ENCODE measurements around the gene MAGED1.
"Not testable (repeated sequence)": the region's sequence is repeated elsewhere in the genome, so short reads cannot be mapped to it uniquely, and the experiment has no call there.

MAGED1 gene

GRCh38 chrX:51899741-51900140 is 6.3 kb downstream of the MAGED1 start:
- H3K4me3 ChIP-seq, result no peak overlapping the region
- H3K4me1 ChIP-seq, result peaks cover 0 to 8% (median 5%) of the 10 kb centered on the region in 4 donors
- H3K27me3 ChIP-seq, result no peaks in the 10 kb centered on the region
- no peak for TF ChIP-seq CTCF (IDR thresholded peaks at IDR 0.05)
- H3K36me3 ChIP-seq, result peaks cover 21 to 74% (median 23%) of the 10 kb centered on the region in 3 donors
- H3K9me3 ChIP-seq, result no peaks in the 10 kb centered on the region
- intact Hi-C loops (cut with DNase I; ENCODE audit: low total_unique reads), result no loop called here
- DNase-seq, result no peak
- H3K27ac ChIP-seq, result no peak overlapping the region

- H3K27me3 ChIP-seq, result no peaks in the 10 kb centered on the region
- no peak overlapping the region for H3K27ac ChIP-seq
- H3K4me1 ChIP-seq, result no peaks in the 10 kb centered on the region
- no peak overlapping the region for H3K4me3 ChIP-seq
- no peaks in the 10 kb centered on the region for H3K9me3 ChIP-seq
- TF ChIP-seq CTCF (IDR thresholded peaks at IDR 0.05), result no peak
- peaks cover 16 to 60% (median 23%) of the 10 kb centered on the region in 3 donors for H3K36me3 ChIP-seq
- no peak for DNase-seq
- intact Hi-C loops (cut with DNase I; ENCODE audit: low total_unique reads), result no loop called here
Measured at GRCh38 chrX:51902510-51903050, 9.2 kb downstream of the MAGED1 start.

GRCh38 chrX:51905152-51905551 is 11.7 kb downstream of the MAGED1 start:
- H3K27me3 ChIP-seq; intact Hi-C loops (cut with DNase I; ENCODE audit: low total_unique reads); DNase-seq; H3K4me1 ChIP-seq; H3K27ac ChIP-seq; H3K4me3 ChIP-seq; H3K9me3 ChIP-seq: not testable (repeated sequence)
- H3K36me3 ChIP-seq, result peaks cover 9 to 35% (median 13%) of the 10 kb centered on the region in 3 donors

- no peak overlapping the region for H3K27ac ChIP-seq
- no peak for DNase-seq
- peaks cover 8 to 29% (median 11%) of the 10 kb centered on the region in 3 donors for H3K36me3 ChIP-seq
- no peak for TF ChIP-seq CTCF (IDR thresholded peaks at IDR 0.05)
- no peaks in the 10 kb centered on the region for H3K9me3 ChIP-seq
- H3K27me3 ChIP-seq, result no peaks in the 10 kb centered on the region
- intact Hi-C loops (cut with DNase I; ENCODE audit: low total_unique reads), result no loop called here
- no peaks in the 10 kb centered on the region for H3K4me1 ChIP-seq
- no peak overlapping the region for H3K4me3 ChIP-seq
Measured at GRCh38 chrX:51905711-51906110, 12.3 kb downstream of the MAGED1 start.

GRCh38 chrX:51917604-51918003 is 24.2 kb downstream of the MAGED1 start:
- no peak overlapping the region for H3K27ac ChIP-seq
- H3K9me3 ChIP-seq, result peaks cover 0 to 5% (median 0%) of the 10 kb centered on the region in 3 donors
- DNase-seq, result no peak
- no peak overlapping the region for H3K4me3 ChIP-seq
- intact Hi-C loops (cut with DNase I; ENCODE audit: low total_unique reads), result no loop called here
- H3K36me3 ChIP-seq, result no peaks in the 10 kb centered on the region
- TF ChIP-seq CTCF (IDR thresholded peaks at IDR 0.05), result no peak
- H3K27me3 ChIP-seq, result no peaks in the 10 kb centered on the region
- no peaks in the 10 kb centered on the region for H3K4me1 ChIP-seq

- TF ChIP-seq CTCF (IDR thresholded peaks at IDR 0.05), result no peak
- intact Hi-C loops (cut with DNase I; ENCODE audit: low total_unique reads), result no loop called here
- no peaks in the 10 kb centered on the region for H3K27me3 ChIP-seq
Measured at GRCh38 chrX:51922561-51922960, 29.1 kb downstream of the MAGED1 start.

More at GRCh38 chrX:51922561-51922960, 29.1 kb downstream of the MAGED1 start:
- H3K9me3 ChIP-seq, result no peaks in the 10 kb centered on the region
- no peaks in the 10 kb centered on the region for H3K36me3 ChIP-seq
- H3K4me3 ChIP-seq, result no peak overlapping the region
- DNase-seq, result no peak
- no peak overlapping the region for H3K27ac ChIP-seq
- H3K4me1 ChIP-seq, result no peaks in the 10 kb centered on the region

Measured in tibial artery (tissue), 4 donors.